ENCODE results near the gene PTPRT. TPM values are rescaled to one million over a fixed set of nuclear protein-coding genes. Genes with fewer than 3 reads are reported as not detected.

The PTPRT gene
- total RNA-seq, 4 donors from 2014 or later = under 0.01 to 2.1 TPM; not detected in 2

DNA sequence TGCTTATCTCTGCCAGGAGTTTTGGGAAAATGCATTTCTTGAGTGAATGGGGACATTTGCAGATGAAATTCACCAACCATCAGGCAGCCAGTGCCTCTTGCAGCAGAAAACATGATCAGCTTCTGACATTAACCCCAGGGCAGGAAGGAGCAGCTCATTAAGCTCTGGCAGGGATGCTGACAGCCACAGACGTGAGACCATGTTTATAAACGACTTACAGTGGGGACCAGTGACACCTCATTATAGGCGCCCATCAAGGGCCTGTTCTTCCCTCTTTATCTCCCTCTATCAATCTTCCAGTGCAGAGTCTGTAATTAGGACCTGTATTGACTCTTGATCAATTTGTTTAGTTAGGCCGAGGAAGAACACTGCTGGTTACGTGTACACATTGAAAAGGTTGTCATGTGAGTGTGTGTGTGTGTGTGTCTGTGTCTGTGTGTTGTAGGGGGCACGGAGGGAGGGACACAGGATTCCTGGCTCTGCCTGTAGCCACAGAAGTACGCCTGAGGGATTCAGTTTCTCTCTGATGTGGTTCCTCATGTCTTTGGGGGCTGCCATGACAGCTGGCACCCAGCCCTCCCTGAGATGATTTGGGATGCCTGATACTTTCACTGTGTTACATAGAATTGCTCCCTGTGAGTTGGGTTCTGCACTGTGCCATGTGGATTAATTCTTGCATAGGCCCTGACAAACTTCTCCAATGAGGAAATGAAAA is 1143.2 kb downstream of the PTPRT start:
- intact Hi-C loops (cut with DNase I; ENCODE audit: low total_unique reads) = no loop called here
- DNase-seq = no peak
- Histone ChIP-seq H3K27ac (no peak overlapping the region), H3K36me3 (no peaks in the 10 kb centered on the region), H3K9me3 (no peaks in the 10 kb centered on the region), H3K27me3 (no peaks in the 10 kb centered on the region), H3K4me1 (no peaks in the 10 kb centered on the region), H3K4me3 (no peak overlapping the region)
- TF ChIP-seq, protein P1, sequence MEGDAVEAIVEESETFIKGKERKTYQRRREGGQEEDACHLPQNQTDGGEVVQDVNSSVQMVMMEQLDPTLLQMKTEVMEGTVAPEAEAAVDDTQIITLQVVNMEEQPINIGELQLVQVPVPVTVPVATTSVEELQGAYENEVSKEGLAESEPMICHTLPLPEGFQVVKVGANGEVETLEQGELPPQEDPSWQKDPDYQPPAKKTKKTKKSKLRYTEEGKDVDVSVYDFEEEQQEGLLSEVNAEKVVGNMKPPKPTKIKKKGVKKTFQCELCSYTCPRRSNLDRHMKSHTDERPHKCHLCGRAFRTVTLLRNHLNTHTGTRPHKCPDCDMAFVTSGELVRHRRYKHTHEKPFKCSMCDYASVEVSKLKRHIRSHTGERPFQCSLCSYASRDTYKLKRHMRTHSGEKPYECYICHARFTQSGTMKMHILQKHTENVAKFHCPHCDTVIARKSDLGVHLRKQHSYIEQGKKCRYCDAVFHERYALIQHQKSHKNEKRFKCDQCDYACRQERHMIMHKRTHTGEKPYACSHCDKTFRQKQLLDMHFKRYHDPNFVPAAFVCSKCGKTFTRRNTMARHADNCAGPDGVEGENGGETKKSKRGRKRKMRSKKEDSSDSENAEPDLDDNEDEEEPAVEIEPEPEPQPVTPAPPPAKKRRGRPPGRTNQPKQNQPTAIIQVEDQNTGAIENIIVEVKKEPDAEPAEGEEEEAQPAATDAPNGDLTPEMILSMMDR (IDR thresholded peaks at IDR 0.05) = no peak
- no peak for TF ChIP-seq POLR2A (IDR thresholded peaks at IDR 0.05)

DNA sequence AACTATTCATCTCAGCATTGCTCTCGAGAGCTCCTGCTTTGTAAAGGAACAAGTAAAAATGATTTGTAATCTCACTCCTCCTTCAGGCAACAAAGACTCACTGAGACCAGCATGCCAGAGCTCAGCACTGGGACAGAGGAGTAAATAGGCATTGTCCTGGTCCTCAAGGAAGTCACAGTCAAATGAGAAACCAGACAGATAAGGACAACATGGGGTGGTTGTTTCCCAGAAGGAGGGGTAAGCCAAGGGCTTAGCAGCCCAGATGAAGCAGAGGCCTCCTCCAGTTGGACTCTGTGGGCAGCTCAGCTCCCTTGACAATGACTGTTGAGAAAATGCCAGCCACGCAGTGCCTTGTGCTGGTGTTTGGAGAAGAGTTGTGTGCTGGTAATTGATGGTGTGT is 1145.8 kb downstream of the PTPRT start:
- H3K4me1 ChIP-seq = no peaks in the 10 kb centered on the region
- no peak for DNase-seq
- no peaks in the 10 kb centered on the region for H3K36me3 ChIP-seq
- H3K27ac ChIP-seq = no peak overlapping the region
- H3K9me3 ChIP-seq = no peaks in the 10 kb centered on the region
- no peak overlapping the region for H3K4me3 ChIP-seq
- intact Hi-C loops (cut with DNase I; ENCODE audit: low total_unique reads) = no loop called here
- TF ChIP-seq POLR2A (IDR thresholded peaks at IDR 0.05) = no peak
- TF ChIP-seq, protein P1 (IDR thresholded peaks at IDR 0.05) = no peak
- no peaks in the 10 kb centered on the region for H3K27me3 ChIP-seq

DNA sequence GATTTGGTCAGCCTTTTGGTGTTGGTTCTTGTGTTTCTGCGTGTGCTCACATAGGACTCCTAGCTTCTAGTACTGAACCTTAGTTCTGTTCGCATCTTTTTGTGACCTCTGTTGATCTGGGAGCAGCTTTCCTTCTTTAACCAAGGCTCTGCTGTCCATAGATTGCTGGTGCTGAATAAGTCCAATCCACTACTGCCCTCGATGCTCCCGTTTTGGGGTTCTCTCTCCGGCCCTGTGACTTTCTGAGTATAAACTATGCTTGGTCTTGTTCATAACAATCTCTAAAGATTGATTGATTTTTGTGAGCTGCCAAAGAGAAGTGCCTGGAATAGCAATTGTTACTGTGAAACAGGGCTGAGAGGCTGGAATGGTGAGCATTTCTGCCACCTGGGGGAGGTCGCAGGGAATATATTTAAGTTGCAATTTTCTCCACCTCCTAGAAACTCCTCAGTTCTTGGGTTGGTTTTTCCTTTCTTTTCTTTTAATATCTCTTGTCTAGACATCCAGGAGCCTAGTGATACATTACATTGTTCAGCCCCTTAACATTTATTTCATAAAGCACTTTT is 1148.6 kb downstream of the PTPRT start:
- no peak overlapping the region for H3K27ac ChIP-seq
- no peaks in the 10 kb centered on the region for H3K9me3 ChIP-seq
- H3K36me3 ChIP-seq = no peaks in the 10 kb centered on the region
- DNase-seq = no peak
- intact Hi-C loops (cut with DNase I; ENCODE audit: low total_unique reads) = no loop called here
- H3K4me3 ChIP-seq = no peak overlapping the region
- TF ChIP-seq POLR2A (IDR thresholded peaks at IDR 0.05) = no peak
- TF ChIP-seq, protein P1 (IDR thresholded peaks at IDR 0.05) = no peak
- H3K4me1 ChIP-seq = no peaks in the 10 kb centered on the region
- H3K27me3 ChIP-seq = no peaks in the 10 kb centered on the region

DNA sequence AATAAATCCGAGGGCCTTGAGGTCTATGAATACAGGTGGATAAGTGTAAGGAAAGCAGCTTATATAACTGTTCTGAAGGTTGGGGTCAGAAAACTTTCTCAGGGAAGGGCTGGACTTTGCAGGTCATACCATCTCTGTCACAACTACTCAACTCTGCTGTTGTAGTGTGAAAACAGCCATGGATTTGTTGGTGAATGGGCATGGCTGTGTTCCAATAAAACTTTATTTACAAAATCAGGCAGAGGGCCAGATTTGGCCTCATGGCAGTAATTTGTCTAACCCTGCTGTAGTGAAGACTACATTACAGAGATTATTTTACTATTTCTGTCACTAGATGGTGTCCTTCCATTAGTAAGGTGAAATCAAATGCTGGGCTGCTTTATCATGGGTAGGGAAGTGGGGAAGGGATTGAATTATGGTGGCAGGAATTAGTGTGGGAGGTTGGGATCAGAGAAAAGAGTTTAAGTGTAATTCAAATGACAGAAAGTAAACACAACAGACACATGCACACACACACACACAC is 1161.9 kb downstream of the PTPRT start:
- Histone ChIP-seq H3K27me3 (no peaks in the 10 kb centered on the region), H3K36me3 (no peaks in the 10 kb centered on the region), H3K4me1 (no peaks in the 10 kb centered on the region), H3K27ac (no peak overlapping the region), H3K9me3 (no peaks in the 10 kb centered on the region), H3K4me3 (no peak overlapping the region)
- TF ChIP-seq POLR2A (IDR thresholded peaks at IDR 0.05) = no peak
- TF ChIP-seq, protein P1 (IDR thresholded peaks at IDR 0.05) = no peak
- intact Hi-C loops (cut with DNase I; ENCODE audit: low total_unique reads) = no loop called here
- DNase-seq = no peak

DNA sequence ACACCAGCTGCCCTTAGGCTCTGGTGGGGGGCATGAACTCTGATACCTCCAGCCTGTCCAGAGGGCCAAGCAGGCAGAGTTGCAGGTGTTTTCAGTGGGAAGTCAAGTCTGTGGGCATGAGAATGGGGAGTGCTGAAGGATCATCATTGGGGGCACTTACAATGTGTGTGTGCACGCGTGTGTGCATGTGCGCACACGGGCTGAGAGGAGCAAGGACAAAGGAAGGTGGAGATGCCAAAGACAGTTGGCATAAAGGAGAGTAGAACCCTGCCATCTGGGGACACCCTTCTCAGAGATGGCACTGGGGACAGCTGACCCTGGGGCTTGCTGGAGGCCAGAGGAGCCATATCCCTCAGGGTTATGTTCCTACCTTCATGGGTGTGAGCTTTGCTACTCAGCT is 1163.1 kb downstream of the PTPRT start:
- Histone ChIP-seq H3K4me1 (no peaks in the 10 kb centered on the region), H3K27ac (no peak overlapping the region), H3K27me3 (no peaks in the 10 kb centered on the region), H3K4me3 (no peak overlapping the region), H3K9me3 (no peaks in the 10 kb centered on the region), H3K36me3 (no peaks in the 10 kb centered on the region)
- intact Hi-C loops (cut with DNase I; ENCODE audit: low total_unique reads) = no loop called here
- DNase-seq = no peak
- no peak for TF ChIP-seq POLR2A (IDR thresholded peaks at IDR 0.05)
- TF ChIP-seq, protein P1 (IDR thresholded peaks at IDR 0.05) = no peak

Measured in uterus (tissue), 4 donors.